Measurements from ENCODE around the gene PARS2.

Gene PARS2

GRCh38 chr1:54795356-54795665 lies 31.0 kb upstream of the PARS2 start:
- Histone ChIP-seq H3K27ac (ENCODE audit: low read length) (no peak overlapping the region), H3K4me2 (ENCODE audit: low read depth, low read length) (no peak overlapping the region), H2AFZ (ENCODE audit: low read length) (no peak overlapping the region), H3K9ac (ENCODE audit: low read length) (no peak overlapping the region), H4K20me1 (ENCODE audit: insufficient read depth, low read length) (no peaks in the 10 kb centered on the region), H3K36me3 (replicated peaks; ENCODE audit: insufficient read depth, low read length) (no peaks in the 10 kb centered on the region), H3K4me1 (ENCODE audit: low read length) (peaks cover 14% of the 10 kb centered on the region), H3K9me3 (replicated peaks; ENCODE audit: insufficient read depth, low read length) (no peaks in the 10 kb centered on the region), H3K4me3 (ENCODE audit: low read length) (no peak overlapping the region), H3F3A (ENCODE audit: insufficient read depth, low read length) (no peaks in the 10 kb centered on the region), H3K27me3 (replicated peaks; ENCODE audit: insufficient read depth, low read length) (no peaks in the 10 kb centered on the region), H3K79me2 (ENCODE audit: low read length) (no peaks in the 10 kb centered on the region), H3K9me2 (replicated peaks; ENCODE audit: insufficient read depth, low read length) (no peaks in the 10 kb centered on the region)
- DNase-seq: no peak
- no peak for TF ChIP-seq EZH2phosphoT487 (IDR thresholded peaks at IDR 0.05; ENCODE audit: low read length)
- no peak for TF ChIP-seq EZH2 (optimal IDR thresholded peaks at IDR 0.05; ENCODE audit: low read depth, low read length)
- no peak for TF ChIP-seq CTCF (IDR thresholded peaks at IDR 0.05; ENCODE audit: low read length)

- DNase-seq: no peak
- Histone ChIP-seq H3K9me2 (replicated peaks; ENCODE audit: insufficient read depth, low read length) (no peaks in the 10 kb centered on the region), H3K4me3 (ENCODE audit: low read length) (no peak overlapping the region), H3K4me2 (ENCODE audit: low read depth, low read length) (no peak overlapping the region), H3K36me3 (replicated peaks; ENCODE audit: insufficient read depth, low read length) (no peaks in the 10 kb centered on the region), H2AFZ (ENCODE audit: low read length) (no peak overlapping the region), H3K27ac (ENCODE audit: low read length) (no peak overlapping the region), H3K9me3 (replicated peaks; ENCODE audit: insufficient read depth, low read length) (no peaks in the 10 kb centered on the region), H3K79me2 (ENCODE audit: low read length) (no peaks in the 10 kb centered on the region), H3K9ac (ENCODE audit: low read length) (no peak overlapping the region), H4K20me1 (ENCODE audit: insufficient read depth, low read length) (no peaks in the 10 kb centered on the region), H3F3A (ENCODE audit: insufficient read depth, low read length) (no peaks in the 10 kb centered on the region), H3K27me3 (replicated peaks; ENCODE audit: insufficient read depth, low read length) (no peaks in the 10 kb centered on the region), H3K4me1 (ENCODE audit: low read length) (peaks cover 8% of the 10 kb centered on the region)
- no peak for TF ChIP-seq EZH2phosphoT487 (IDR thresholded peaks at IDR 0.05; ENCODE audit: low read length)
- TF ChIP-seq CTCF (IDR thresholded peaks at IDR 0.05; ENCODE audit: low read length): no peak
Observed at GRCh38 chr1:54794451-54795355, 30.4 kb upstream of the PARS2 start.

- DNase-seq: no peak
- H3K4me1 ChIP-seq (ENCODE audit: low read length): no peaks in the 10 kb centered on the region; the same call in 1 of the 2 replicates
- no peaks in the 10 kb centered on the region for H3K9me3 ChIP-seq (replicated peaks; ENCODE audit: insufficient read depth, low read length)
- H4K20me1 ChIP-seq (ENCODE audit: insufficient read depth, low read length): no peaks in the 10 kb centered on the region
- H3F3A ChIP-seq (ENCODE audit: insufficient read depth, low read length): no peaks in the 10 kb centered on the region
- H3K9ac ChIP-seq (ENCODE audit: low read length): no peak overlapping the region
- H2AFZ ChIP-seq (ENCODE audit: low read length): no peak overlapping the region
- H3K27me3 ChIP-seq (replicated peaks; ENCODE audit: insufficient read depth, low read length): no peaks in the 10 kb centered on the region
- no peak overlapping the region for H3K4me3 ChIP-seq (ENCODE audit: low read length)
- no peak overlapping the region for H3K27ac ChIP-seq (ENCODE audit: low read length)
- no peak for TF ChIP-seq EZH2phosphoT487 (IDR thresholded peaks at IDR 0.05; ENCODE audit: low read length)
- no peak for TF ChIP-seq CTCF (IDR thresholded peaks at IDR 0.05; ENCODE audit: low read length)
- TF ChIP-seq EZH2 (optimal IDR thresholded peaks at IDR 0.05; ENCODE audit: low read depth, low read length): no peak
- H3K4me2 ChIP-seq (ENCODE audit: low read depth, low read length): no peak overlapping the region
- H3K79me2 ChIP-seq (ENCODE audit: low read length): no peaks in the 10 kb centered on the region
- no peaks in the 10 kb centered on the region for H3K9me2 ChIP-seq (replicated peaks; ENCODE audit: insufficient read depth, low read length)
- H3K36me3 ChIP-seq (replicated peaks; ENCODE audit: insufficient read depth, low read length): no peaks in the 10 kb centered on the region
Observed at GRCh38 chr1:54792686-54793282, 28.5 kb upstream of the PARS2 start.

Data from MM.1S (cell line).